HepG2 (cell line): ENCODE measurements around the gene NDST1. TPM values are rescaled to one million over a fixed set of nuclear protein-coding genes. Genes with fewer than 3 reads are reported as not detected.
A peak's percentile ranks its signal among the peaks of the same experiment; 100 is the strongest.

Experiments
- ATAC-seq: fragments of 200-7000 bp; cut with Tn5 transposase; 3 replicates; pipeline ENCODE4 v1.9.1; 2020; ENCODE audit warnings: mild to moderate bottlenecking, moderate library complexity
- BruUV-seq: library from RNA; stranded (reverse); fragments of 400-500 nt; replicated peaks from 2 replicates; lab custom pipeline; 2021; lab: Mats Ljungman, UMichigan
- CTCF ChIA-PET: fragments of 300-600 bp; formaldehyde crosslinking; extraction: SDS; loops from one replicate; lab custom pipeline; 2021; ENCODE audit warnings: low total read pairs, inconsistent platforms, low intra/inter-chr PET ratio; lab: Yijun Ruan, JAX
- POLR2A ChIA-PET: fragments of 350-600 bp; sonication (Branson Sonifier 250); formaldehyde crosslinking; loops from one replicate; lab custom pipeline; 2020; ENCODE audit warnings: antibody characterized with exemption, inconsistent platforms; lab: Yijun Ruan, JAX
- DNase-seq: peaks from one replicate; pipeline ENCODE4 v3.0.0-alpha.2; 2015; ENCODE audit warnings: low spot score
- FAIRE-seq: peaks from 3 replicates; lab custom pipeline; 2011; peaks lifted over from hg19 to GRCh38; lab: Jason Lieb, UNC
- H2AFZ ChIP-seq: one replicate; pipeline ENCODE4 v1.6.1; 2011; ENCODE audit warnings: low read length, inconsistent platforms
- H3K27ac ChIP-seq: fragments of 300-600 bp; 3 replicates; pipeline ENCODE4 v1.8.0; 2011; ENCODE audit warnings: mixed run types, mild to moderate bottlenecking, mixed read lengths, low read length, inconsistent platforms; ENCODE audit not compliant: insufficient read depth; ENCODE audit errors: extremely low read length
- H3K27me3 ChIP-seq, 2 experiments: fragments of 200-600 bp in 1 of 2; 2 replicates in 1 of 2; 3 replicates in 1 of 2; pipeline versions ENCODE4 v1.6.0 to v1.8.0; 2011; ENCODE audit warnings: low read length in 2 of 2, mild to moderate bottlenecking in 2 of 2, moderate library complexity in 2 of 2, inconsistent platforms in 1 of 2; ENCODE audit not compliant: insufficient read depth in 2 of 2, control insufficient read depth in 1 of 2
- H3K36me3 ChIP-seq, 2 experiments: fragments of 200-600 bp in 1 of 2; replicated peaks in 1 of 2; 2 replicates in 1 of 2; 3 replicates in 1 of 2; pipeline versions ENCODE4 v1.5.1 to v1.8.0; 2011; ENCODE audit warnings: low read length in 2 of 2, inconsistent platforms in 1 of 2; ENCODE audit not compliant: insufficient read depth in 2 of 2, control insufficient read depth in 1 of 2
- H3K4me1 ChIP-seq: 2 replicates; pipeline ENCODE4 v1.5.1; 2012; ENCODE audit warnings: low read length, inconsistent platforms; ENCODE audit not compliant: insufficient read depth
- H3K4me2 ChIP-seq: 2 replicates; pipeline ENCODE4 v1.6.0; 2011; ENCODE audit warnings: low read depth, low read length, inconsistent platforms
- H3K4me3 ChIP-seq, 3 experiments: fragments of 200-600 bp in 1 of 3; sonication (generic), shearing (Covaris generic) in 1 of 3; replicated peaks in 1 of 3; 2 replicates each; pipeline ENCODE4 v1.5.1; 2011 to 2016; ENCODE audit warnings: low read length in 3 of 3, inconsistent platforms in 2 of 3, low read depth in 2 of 3, mild to moderate bottlenecking in 2 of 3, control low read depth in 1 of 3, mixed read lengths in 1 of 3; ENCODE audit not compliant: insufficient read depth in 1 of 3
- H3K79me2 ChIP-seq: one replicate; pipeline ENCODE4 v1.6.1; 2011; ENCODE audit warnings: low read length, inconsistent platforms; ENCODE audit not compliant: insufficient read depth
- H3K9ac ChIP-seq: 2 replicates; pipeline ENCODE4 v1.6.0; 2011; ENCODE audit warnings: mild to moderate bottlenecking, low read depth, low read length, inconsistent platforms; ENCODE audit not compliant: insufficient read depth
- H3K9me3 ChIP-seq: 2 replicates; pipeline ENCODE4 v1.5.1; 2012; ENCODE audit warnings: mild to moderate bottlenecking, low read length
- H4K20me1 ChIP-seq: 2 replicates; pipeline ENCODE4 v1.6.0; 2011; ENCODE audit warnings: inconsistent platforms, mild to moderate bottlenecking, low read length, moderate library complexity; ENCODE audit not compliant: insufficient read depth
- ATF7-NPFF ChIP-seq: sonication (generic); formaldehyde crosslinking; IDR thresholded peaks from 2 replicates; pipeline ENCODE4 v1.8.1; 2023; ENCODE audit warnings: mild to moderate bottlenecking, low read depth, missing genetic modification reagents, moderate library complexity
- FLYWCH1 ChIP-seq: sonication (generic); formaldehyde crosslinking; IDR thresholded peaks from 2 replicates; pipeline ENCODE4 v1.8.1; 2023; ENCODE audit warnings: mild to moderate bottlenecking, missing genetic modification reagents
- FOXK2 ChIP-seq: fragments of 450-650 bp; IDR thresholded peaks from 2 replicates; pipeline ENCODE4 v1.6.1; 2016
- LCORL ChIP-seq, 2 experiments: fragments of 450-650 bp in 1 of 2; sonication (generic) in 1 of 2; formaldehyde crosslinking in 1 of 2; IDR thresholded peaks; 2 replicates each; pipeline versions ENCODE4 v1.5.0 to v1.6.1; 2017 to 2020; ENCODE audit warnings: antibody characterized with exemption in 1 of 2, missing genetic modification reagents in 1 of 2
- MXD4 ChIP-seq: IDR thresholded peaks from 2 replicates; pipeline ENCODE4 v1.6.1; 2016; ENCODE audit warnings: mild to moderate bottlenecking, missing biosample characterization, missing genetic modification reagents
- NFATC3 ChIP-seq: sonication (generic); formaldehyde crosslinking; IDR thresholded peaks from 2 replicates; pipeline ENCODE4 v1.5.1; 2020; ENCODE audit warnings: mild to moderate bottlenecking, missing genetic modification reagents
- NFE2L2 ChIP-seq: fragments of 150-350 bp; IDR thresholded peaks from 2 replicates; pipeline ENCODE4 v1.6.1; 2014; ENCODE audit warnings: low read length
- NR2F1 ChIP-seq, 2 experiments: fragments of 450-650 bp in 1 of 2; formaldehyde crosslinking in 1 of 2; IDR thresholded peaks; 2 replicates each; pipeline versions ENCODE4 v1.5.0 to v1.6.1; 2016 to 2020; ENCODE audit warnings: mild to moderate bottlenecking in 1 of 2, missing compliant biosample characterization in 1 of 2, missing genetic modification reagents in 1 of 2, moderate library complexity in 1 of 2
- RFX1 ChIP-seq: fragments of 450-650 bp; IDR thresholded peaks from 2 replicates; pipeline ENCODE4 v1.6.1; 2017
- SCMH1 ChIP-seq: sonication (generic); formaldehyde crosslinking; IDR thresholded peaks from 2 replicates; pipeline ENCODE4 v1.9.0; 2021; ENCODE audit warnings: missing genetic modification reagents, mild to moderate bottlenecking, borderline replicate concordance
- ZNF660 ChIP-seq: sonication (generic); formaldehyde crosslinking; IDR thresholded peaks from 2 replicates; pipeline ENCODE4 v1.5.1; 2020; ENCODE audit warnings: mild to moderate bottlenecking, low read depth, missing genetic modification reagents, borderline replicate concordance
- ZNF782 ChIP-seq: sonication (generic); formaldehyde crosslinking; IDR thresholded peaks from 2 replicates; pipeline ENCODE4 v1.4.0; 2020; ENCODE audit warnings: missing genetic modification reagents, mild to moderate bottlenecking, borderline replicate concordance
- ZSCAN25 ChIP-seq: sonication (generic); formaldehyde crosslinking; IDR thresholded peaks from 2 replicates; pipeline ENCODE4 v1.8.0; 2022; ENCODE audit warnings: mild to moderate bottlenecking, missing genetic modification reagents
- WGBS: methylation state at CpG from one replicate; pipeline ENCODE4 v1.1.6; 2017; ENCODE audit warnings: low lambda C conversion rate; 5-methylcytosine and 5-hydroxymethylcytosine counted together
- in situ Hi-C: cut with HindIII; loops from 2 replicates; pipeline ENCODE4 v1.10.0; 2017; ENCODE audit warnings: low pct_unique_long_range_greater_than_20kb; ENCODE audit not compliant: extremely low pct_ligation_motif_present
- intact Hi-C: fragments of 100-400 bp; cut with micrococcal nuclease; formaldehyde crosslinking; loops from one replicate; pipeline ENCODE4 v1.10.0; 2022; ENCODE audit not compliant: unreplicated experiment
- polyA plus RNA-seq, 8 experiments: library from polyadenylated mRNA; depleted of rRNA in 3 of 8; stranded (reverse) in 7 of 8; unstranded in 1 of 8; fragments of >200 nt; fragmentation: Illumina TruSeq in 4 of 8; extraction: Trizol in 4 of 8; gene quantifications; 2 replicates each; pipeline versions ENCODE4 v1.2.1 to v1.2.3, GENCODE V29; 2011 to 2016; ENCODE audit warnings: low read depth in 4 of 8, missing spikeins in 1 of 8, mixed read lengths in 1 of 8; ENCODE audit not compliant: insufficient read depth in 1 of 8
- total RNA-seq, 5 experiments: library from RNA; depleted of rRNA; stranded (reverse); fragments of >200 nt; fragmentation: Illumina TruSeq; extraction: Trizol; gene quantifications; 2 replicates each; pipeline ENCODE4 v1.2.3, GENCODE V29; 2016; ENCODE audit warnings: low read depth in 1 of 5
- TF ChIP-seq, protein P1 (sequence below): sonication (generic); formaldehyde crosslinking; IDR thresholded peaks from 2 replicates; pipeline ENCODE4 v1.4.0; 2020; ENCODE audit warnings: missing genetic modification reagents
- TF ChIP-seq, protein P2 (sequence below): sonication (generic); formaldehyde crosslinking; IDR thresholded peaks from 2 replicates; pipeline ENCODE4 v1.4.0; 2020; ENCODE audit warnings: mild to moderate bottlenecking, low read depth, missing genetic modification reagents
- TF ChIP-seq, protein P3 (sequence below): IDR thresholded peaks from 2 replicates; pipeline ENCODE4 v1.6.1; 2016; ENCODE audit warnings: missing compliant biosample characterization, missing genetic modification reagents, borderline replicate concordance
- TF ChIP-seq, protein P4 (sequence below): sonication (generic); formaldehyde crosslinking; IDR thresholded peaks from 2 replicates; pipeline ENCODE4 v1.4.0; 2020; ENCODE audit warnings: missing genetic modification reagents

The NDST1 gene
- total and polyA plus RNA-seq, 2 of the 13 experiments (the other 11 are each of a cell fraction or from before 2014, with no cell fraction given): 23.8 to 26.2 TPM

DNA sequence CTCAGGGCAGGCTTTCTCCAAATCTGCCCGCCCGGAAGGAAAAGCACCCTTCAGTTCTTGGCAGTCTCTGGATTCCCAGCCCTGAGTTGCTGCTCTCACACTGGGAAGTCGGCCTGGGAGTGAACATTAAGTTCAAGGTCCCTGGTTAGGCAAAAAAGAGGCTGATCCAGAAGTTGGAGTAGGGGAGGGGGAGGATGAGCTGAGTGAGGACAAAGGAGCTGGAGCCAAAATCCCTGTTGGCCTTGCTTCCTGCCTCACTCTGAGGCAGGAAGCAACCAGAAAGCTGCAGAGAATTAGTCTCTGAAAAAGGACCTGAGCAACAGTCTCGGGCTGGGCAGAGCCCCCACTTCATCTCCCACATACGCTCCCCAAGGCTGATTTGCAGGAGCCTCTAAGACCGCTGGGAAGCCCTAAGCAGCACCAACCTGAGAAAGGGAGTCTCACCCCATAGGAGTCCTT, 43.3 kb upstream of the NDST1 start:
- 29% methylated on average over 4 of the region's 6 CpGs for WGBS
- ATAC-seq: peak; percentile 65
- Histone ChIP-seq H3K4me1 (peaks cover 48% of the 10 kb centered on the region), H3K36me3 (no peaks in the 10 kb centered on the region), H3K27me3 (peaks cover 2 to 7% of the 10 kb centered on the region in 2 experiments; a peak in 2 of 5 replicates), H3K79me2 (no peaks in the 10 kb centered on the region), H3K27ac (no peak overlapping the region), H3K4me2 (peak overlapping the region; percentile 34; the same call in 1 of the 2 replicates), H3K4me3 (peak overlapping the region in 1 of 3 experiments; percentile 20; a peak in 1 of 6 replicates), H3K9me3 (no peaks in the 10 kb centered on the region), H4K20me1 (no peaks in the 10 kb centered on the region), H3K9ac (no peak overlapping the region), H2AFZ (no peak overlapping the region)
- BruUV-seq: no TSS peak
- intact Hi-C loops: loop anchor here (10.0 kb wide), 1 partner anchor 170 kb away; no protein-coding TSS in a partner anchor
- in situ Hi-C loops: loop anchor here (25.0 kb wide), 1 partner anchor 198 kb away; the partner anchor contains the start of gene MYOZ3
- no peak for DNase-seq
- peak; percentile 44 for FAIRE-seq
- ChIA-PET POLR2A (interaction anchor here (0.9 to 1.6 kb wide), 8 partner anchors 9 to 80 kb away, joined by 3 to 6 read pairs (median 4); partner anchors contain the start of gene RPS14), CTCF (no interaction called here)
- no peak for TF ChIP-seq FLYWCH1 (CRISPR knock-in tag)
- TF ChIP-seq, protein P1, sequence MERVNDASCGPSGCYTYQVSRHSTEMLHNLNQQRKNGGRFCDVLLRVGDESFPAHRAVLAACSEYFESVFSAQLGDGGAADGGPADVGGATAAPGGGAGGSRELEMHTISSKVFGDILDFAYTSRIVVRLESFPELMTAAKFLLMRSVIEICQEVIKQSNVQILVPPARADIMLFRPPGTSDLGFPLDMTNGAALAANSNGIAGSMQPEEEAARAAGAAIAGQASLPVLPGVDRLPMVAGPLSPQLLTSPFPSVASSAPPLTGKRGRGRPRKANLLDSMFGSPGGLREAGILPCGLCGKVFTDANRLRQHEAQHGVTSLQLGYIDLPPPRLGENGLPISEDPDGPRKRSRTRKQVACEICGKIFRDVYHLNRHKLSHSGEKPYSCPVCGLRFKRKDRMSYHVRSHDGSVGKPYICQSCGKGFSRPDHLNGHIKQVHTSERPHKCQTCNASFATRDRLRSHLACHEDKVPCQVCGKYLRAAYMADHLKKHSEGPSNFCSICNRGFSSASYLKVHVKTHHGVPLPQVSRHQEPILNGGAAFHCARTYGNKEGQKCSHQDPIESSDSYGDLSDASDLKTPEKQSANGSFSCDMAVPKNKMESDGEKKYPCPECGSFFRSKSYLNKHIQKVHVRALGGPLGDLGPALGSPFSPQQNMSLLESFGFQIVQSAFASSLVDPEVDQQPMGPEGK (CRISPR knock-in tag): peak; percentile 22; the same call in 1 of the 2 replicates
- TF ChIP-seq NR2F1 (CRISPR knock-in tag; IDR thresholded peaks at IDR 0.05): no peak
- TF ChIP-seq SCMH1 (CRISPR knock-in tag): no peak
- TF ChIP-seq ZNF660 (CRISPR knock-in tag): no peak
- TF ChIP-seq RFX1: no peak
- TF ChIP-seq, protein P2, sequence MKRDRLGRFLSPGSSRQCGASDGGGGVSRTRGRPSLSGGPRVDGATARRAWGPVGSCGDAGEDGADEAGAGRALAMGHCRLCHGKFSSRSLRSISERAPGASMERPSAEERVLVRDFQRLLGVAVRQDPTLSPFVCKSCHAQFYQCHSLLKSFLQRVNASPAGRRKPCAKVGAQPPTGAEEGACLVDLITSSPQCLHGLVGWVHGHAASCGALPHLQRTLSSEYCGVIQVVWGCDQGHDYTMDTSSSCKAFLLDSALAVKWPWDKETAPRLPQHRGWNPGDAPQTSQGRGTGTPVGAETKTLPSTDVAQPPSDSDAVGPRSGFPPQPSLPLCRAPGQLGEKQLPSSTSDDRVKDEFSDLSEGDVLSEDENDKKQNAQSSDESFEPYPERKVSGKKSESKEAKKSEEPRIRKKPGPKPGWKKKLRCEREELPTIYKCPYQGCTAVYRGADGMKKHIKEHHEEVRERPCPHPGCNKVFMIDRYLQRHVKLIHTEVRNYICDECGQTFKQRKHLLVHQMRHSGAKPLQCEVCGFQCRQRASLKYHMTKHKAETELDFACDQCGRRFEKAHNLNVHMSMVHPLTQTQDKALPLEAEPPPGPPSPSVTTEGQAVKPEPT (CRISPR knock-in tag): no peak
- TF ChIP-seq, protein P3, sequence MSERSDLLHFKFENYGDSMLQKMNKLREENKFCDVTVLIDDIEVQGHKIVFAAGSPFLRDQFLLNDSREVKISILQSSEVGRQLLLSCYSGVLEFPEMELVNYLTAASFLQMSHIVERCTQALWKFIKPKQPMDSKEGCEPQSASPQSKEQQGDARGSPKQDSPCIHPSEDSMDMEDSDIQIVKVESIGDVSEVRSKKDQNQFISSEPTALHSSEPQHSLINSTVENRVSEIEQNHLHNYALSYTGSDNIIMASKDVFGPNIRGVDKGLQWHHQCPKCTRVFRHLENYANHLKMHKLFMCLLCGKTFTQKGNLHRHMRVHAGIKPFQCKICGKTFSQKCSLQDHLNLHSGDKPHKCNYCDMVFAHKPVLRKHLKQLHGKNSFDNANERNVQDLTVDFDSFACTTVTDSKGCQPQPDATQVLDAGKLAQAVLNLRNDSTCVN (CRISPR knock-in tag): peak; percentile 62; the same call in 1 of the 2 replicates
- TF ChIP-seq, protein P4, sequence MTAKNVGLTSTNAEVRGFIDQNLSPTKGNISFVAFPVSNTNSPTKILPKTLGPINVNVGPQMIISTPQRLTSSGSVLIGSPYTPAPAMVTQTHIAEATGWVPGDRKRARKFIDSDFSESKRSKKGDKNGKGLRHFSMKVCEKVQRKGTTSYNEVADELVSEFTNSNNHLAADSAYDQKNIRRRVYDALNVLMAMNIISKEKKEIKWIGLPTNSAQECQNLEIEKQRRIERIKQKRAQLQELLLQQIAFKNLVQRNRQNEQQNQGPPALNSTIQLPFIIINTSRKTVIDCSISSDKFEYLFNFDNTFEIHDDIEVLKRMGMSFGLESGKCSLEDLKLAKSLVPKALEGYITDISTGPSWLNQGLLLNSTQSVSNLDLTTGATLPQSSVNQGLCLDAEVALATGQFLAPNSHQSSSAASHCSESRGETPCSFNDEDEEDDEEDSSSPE: no peak
- no peak for TF ChIP-seq ZNF782 (CRISPR knock-in tag)
- no peak for TF ChIP-seq ATF7-NPFF
- TF ChIP-seq FOXK2: no peak
- TF ChIP-seq NFATC3 (CRISPR knock-in tag): no peak
- TF ChIP-seq ZSCAN25 (CRISPR knock-in tag): 0 out of 2 replicates have a peak, but pooled peaks have one; percentile 56
- no peak for TF ChIP-seq NFE2L2
- TF ChIP-seq MXD4: no peak
- TF ChIP-seq LCORL (IDR thresholded peaks at IDR 0.05): no peak
- TF ChIP-seq LCORL (CRISPR knock-in tag; IDR thresholded peaks at IDR 0.05): peak; percentile 68; the same call in 1 of the 2 replicates
